Tibial nerve (tissue), 3 donors: ENCODE results near the gene ARHGAP15.

Experiments used
- POLR2A ChIP-seq, 2 donors: fragments of 450-650 bp; IDR thresholded peaks; one replicate each; pipeline ENCODE4 v1.6.1; 2017; ENCODE audit warnings: antibody characterized with exemption in 2 of 2, mild to moderate bottlenecking in 2 of 2, moderate library complexity in 2 of 2
- TF ChIP-seq, protein P1 (sequence below), 5 experiments: fragments of 200-600 bp in 3 of 5; fragments of 450-650 bp in 2 of 5; sonication (generic) in 3 of 5; IDR thresholded peaks; one replicate each; pipeline ENCODE4 v1.5.1; 2016 to 2019; ENCODE audit warnings: antibody characterized with exemption in 5 of 5, mild to moderate bottlenecking in 3 of 5, moderate library complexity in 2 of 5

DNA sequence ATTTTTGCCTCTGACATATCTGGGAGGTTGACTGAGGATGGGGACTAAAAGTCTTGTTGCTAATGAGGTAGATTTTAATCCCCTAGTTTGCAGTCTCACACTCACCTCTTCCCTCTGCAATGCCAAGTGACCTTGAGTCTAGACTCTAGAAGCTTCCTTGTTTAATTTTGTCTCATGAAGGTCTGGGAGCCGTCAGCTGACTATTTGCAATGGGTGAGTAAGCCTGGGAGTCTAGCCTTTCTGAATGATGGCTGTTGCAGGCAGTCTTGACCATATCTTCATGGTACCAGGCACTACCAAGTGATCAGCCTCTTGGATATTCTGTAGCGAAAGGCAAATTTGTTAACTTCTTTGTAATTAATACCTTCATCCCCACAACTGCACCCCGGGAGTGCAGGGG lies 61.2 kb downstream of the ARHGAP15 start:
- TF ChIP-seq, protein P1, sequence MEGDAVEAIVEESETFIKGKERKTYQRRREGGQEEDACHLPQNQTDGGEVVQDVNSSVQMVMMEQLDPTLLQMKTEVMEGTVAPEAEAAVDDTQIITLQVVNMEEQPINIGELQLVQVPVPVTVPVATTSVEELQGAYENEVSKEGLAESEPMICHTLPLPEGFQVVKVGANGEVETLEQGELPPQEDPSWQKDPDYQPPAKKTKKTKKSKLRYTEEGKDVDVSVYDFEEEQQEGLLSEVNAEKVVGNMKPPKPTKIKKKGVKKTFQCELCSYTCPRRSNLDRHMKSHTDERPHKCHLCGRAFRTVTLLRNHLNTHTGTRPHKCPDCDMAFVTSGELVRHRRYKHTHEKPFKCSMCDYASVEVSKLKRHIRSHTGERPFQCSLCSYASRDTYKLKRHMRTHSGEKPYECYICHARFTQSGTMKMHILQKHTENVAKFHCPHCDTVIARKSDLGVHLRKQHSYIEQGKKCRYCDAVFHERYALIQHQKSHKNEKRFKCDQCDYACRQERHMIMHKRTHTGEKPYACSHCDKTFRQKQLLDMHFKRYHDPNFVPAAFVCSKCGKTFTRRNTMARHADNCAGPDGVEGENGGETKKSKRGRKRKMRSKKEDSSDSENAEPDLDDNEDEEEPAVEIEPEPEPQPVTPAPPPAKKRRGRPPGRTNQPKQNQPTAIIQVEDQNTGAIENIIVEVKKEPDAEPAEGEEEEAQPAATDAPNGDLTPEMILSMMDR (IDR thresholded peaks at IDR 0.05), result no peak
- TF ChIP-seq POLR2A (IDR thresholded peaks at IDR 0.05), result no peak
